Prostate gland (tissue), 2 donors: ENCODE data around the gene OR1B1.

ENCODE experiments used
- CTCF ChIP-seq, 4 experiments: fragments of 200-600 bp in 2 of 4; fragments of 450-650 bp in 2 of 4; sonication (generic) in 2 of 4; IDR thresholded peaks; 1 replicate in 3 of 4; 2 replicates in 1 of 4; pipeline ENCODE4 v1.5.1; 2016 to 2019; ENCODE audit warnings: antibody characterized with exemption in 4 of 4, mild to moderate bottlenecking in 2 of 4, moderate library complexity in 2 of 4
- POLR2A ChIP-seq: fragments of 450-650 bp; IDR thresholded peaks from one replicate; pipeline ENCODE4 v1.6.1; 2016; ENCODE audit warnings: antibody characterized with exemption, mild to moderate bottlenecking

GRCh38 chr9:122580360-122580759 is 77.1 kb downstream of the OR1B1 start:
- TF ChIP-seq CTCF (IDR thresholded peaks at IDR 0.05) (no peak), POLR2A (no peak)
